Upper lobe of right lung (tissue), 1 donor: Measurements from ENCODE around the gene KIN. TPM values are rescaled to one million over a fixed set of nuclear protein-coding genes. Genes with fewer than 3 reads are reported as not detected.

Experiments
- ATAC-seq: fragments of 200-7000 bp; cut with Tn5 transposase; one replicate; pipeline ENCODE4 v1.9.1; 2020; ENCODE audit warnings: mild to moderate bottlenecking, moderate library complexity
- DNase-seq: peaks from one replicate; pipeline ENCODE4 v3.0.0-alpha.2; 2020
- H3K27ac ChIP-seq: fragments of 200-600 bp; one replicate; pipeline ENCODE4 v1.8.0; 2022
- H3K27me3 ChIP-seq: fragments of 200-600 bp; one replicate; pipeline ENCODE4 v1.8.0; 2022; ENCODE audit warnings: mild to moderate bottlenecking
- H3K36me3 ChIP-seq: fragments of 200-600 bp; one replicate; pipeline ENCODE4 v1.8.0; 2022
- H3K4me1 ChIP-seq: fragments of 200-600 bp; one replicate; pipeline ENCODE4 v1.8.0; 2022
- H3K4me3 ChIP-seq: fragments of 200-600 bp; one replicate; pipeline ENCODE4 v1.8.0; 2022; ENCODE audit warnings: mild to moderate bottlenecking
- H3K9me3 ChIP-seq: fragments of 200-600 bp; one replicate; pipeline ENCODE4 v1.8.0; 2022
- CTCF ChIP-seq: fragments of 200-600 bp; IDR thresholded peaks from one replicate; pipeline ENCODE4 v1.8.0; 2022; ENCODE audit warnings: antibody characterized with exemption
- intact Hi-C: fragments of 100-400 bp; cut with DNase I; formaldehyde crosslinking; loops from one replicate; pipeline ENCODE4 v1.11.0; 2022
- total RNA-seq: library from RNA; stranded (reverse); fragmentation: NEBNext Ultra II Directional; extraction: Animal tissue kit (Norgen Biotek cat#: 25700); gene quantifications from one replicate; pipeline ENCODE4 v1.2.1, GENCODE V29; 2021
- donor health status: DM: no; HTN: yes; CAD: no; lungs with severe emphysema.

KIN gene
- total RNA-seq, 1 donor from 2014 or later, result 11.9 TPM

GRCh38 chr10:7808686-7809267, 21.0 kb upstream of the KIN start:
- Histone ChIP-seq H3K9me3 (no peaks in the 10 kb centered on the region), H3K4me1 (no peaks in the 10 kb centered on the region), H3K4me3 (no peak overlapping the region), H3K36me3 (peaks cover 59% of the 10 kb centered on the region), H3K27me3 (no peaks in the 10 kb centered on the region), H3K27ac (no peak overlapping the region)
- no peak for TF ChIP-seq CTCF
- ATAC-seq, result no peak
- intact Hi-C loops, result no loop called here
- no peak for DNase-seq

GRCh38 chr10:7804741-7805140, 16.9 kb upstream of the KIN start:
- TF ChIP-seq CTCF, result no peak
- Histone ChIP-seq H3K9me3 (no peaks in the 10 kb centered on the region), H3K27me3 (no peaks in the 10 kb centered on the region), H3K27ac (no peak overlapping the region), H3K36me3 (peaks cover 99% of the 10 kb centered on the region), H3K4me1 (no peaks in the 10 kb centered on the region), H3K4me3 (no peak overlapping the region)
- intact Hi-C loops, result no loop called here
- ATAC-seq (no peak), DNase-seq (no peak)

GRCh38 chr10:7804216-7804615, 16.4 kb upstream of the KIN start:
- Histone ChIP-seq H3K36me3 (peaks cover 100% of the 10 kb centered on the region), H3K4me1 (no peaks in the 10 kb centered on the region), H3K27me3 (no peaks in the 10 kb centered on the region), H3K9me3 (no peaks in the 10 kb centered on the region), H3K27ac (no peak overlapping the region), H3K4me3 (no peak overlapping the region)
- intact Hi-C loops, result no loop called here
- TF ChIP-seq CTCF, result no peak
- DNase-seq, result no peak
- ATAC-seq, result no peak

- H3K27me3 ChIP-seq, result no peaks in the 10 kb centered on the region
- no peaks in the 10 kb centered on the region for H3K4me1 ChIP-seq
- no peak for ATAC-seq
- H3K4me3 ChIP-seq, result no peak overlapping the region
- peaks cover 100% of the 10 kb centered on the region for H3K36me3 ChIP-seq
- TF ChIP-seq CTCF, result no peak
- intact Hi-C loops, result no loop called here
- no peak for DNase-seq
- H3K9me3 ChIP-seq, result no peaks in the 10 kb centered on the region
- no peak overlapping the region for H3K27ac ChIP-seq
Measured at GRCh38 chr10:7802606-7803005, 14.8 kb upstream of the KIN start.

GRCh38 chr10:7797582-7797981, 9.8 kb upstream of the KIN start:
- DNase-seq (no peak), ATAC-seq (no peak)
- Histone ChIP-seq H3K9me3 (no peaks in the 10 kb centered on the region), H3K4me3 (no peak overlapping the region), H3K4me1 (peaks cover 14% of the 10 kb centered on the region), H3K36me3 (peaks cover 63% of the 10 kb centered on the region), H3K27me3 (no peaks in the 10 kb centered on the region), H3K27ac (no peak overlapping the region)
- TF ChIP-seq CTCF, result no peak
- intact Hi-C loops, result no loop called here

- Histone ChIP-seq H3K4me3 (no peak overlapping the region), H3K4me1 (peaks cover 14% of the 10 kb centered on the region), H3K9me3 (no peaks in the 10 kb centered on the region), H3K27ac (no peak overlapping the region), H3K36me3 (peaks cover 43% of the 10 kb centered on the region), H3K27me3 (no peaks in the 10 kb centered on the region)
- no peak for DNase-seq
- intact Hi-C loops, result no loop called here
- ATAC-seq, result peak; percentile 84
- TF ChIP-seq CTCF, result no peak
Measured at GRCh38 chr10:7795605-7796004, 7.8 kb upstream of the KIN start.
